ENCODE measurements around the gene DTNA.

GRCh38 chr18:34838669-34839068, 128.6 kb downstream of the DTNA start:
- TF ChIP-seq, protein P1, sequence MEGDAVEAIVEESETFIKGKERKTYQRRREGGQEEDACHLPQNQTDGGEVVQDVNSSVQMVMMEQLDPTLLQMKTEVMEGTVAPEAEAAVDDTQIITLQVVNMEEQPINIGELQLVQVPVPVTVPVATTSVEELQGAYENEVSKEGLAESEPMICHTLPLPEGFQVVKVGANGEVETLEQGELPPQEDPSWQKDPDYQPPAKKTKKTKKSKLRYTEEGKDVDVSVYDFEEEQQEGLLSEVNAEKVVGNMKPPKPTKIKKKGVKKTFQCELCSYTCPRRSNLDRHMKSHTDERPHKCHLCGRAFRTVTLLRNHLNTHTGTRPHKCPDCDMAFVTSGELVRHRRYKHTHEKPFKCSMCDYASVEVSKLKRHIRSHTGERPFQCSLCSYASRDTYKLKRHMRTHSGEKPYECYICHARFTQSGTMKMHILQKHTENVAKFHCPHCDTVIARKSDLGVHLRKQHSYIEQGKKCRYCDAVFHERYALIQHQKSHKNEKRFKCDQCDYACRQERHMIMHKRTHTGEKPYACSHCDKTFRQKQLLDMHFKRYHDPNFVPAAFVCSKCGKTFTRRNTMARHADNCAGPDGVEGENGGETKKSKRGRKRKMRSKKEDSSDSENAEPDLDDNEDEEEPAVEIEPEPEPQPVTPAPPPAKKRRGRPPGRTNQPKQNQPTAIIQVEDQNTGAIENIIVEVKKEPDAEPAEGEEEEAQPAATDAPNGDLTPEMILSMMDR (conservative IDR thresholded peaks at IDR 0.05; ENCODE audit: low read depth, low read length) = no peak
- TF ChIP-seq EZH2 (IDR thresholded peaks at IDR 0.05; ENCODE audit: low read length, unreplicated experiment) = no peak

Data from PC-3 (cell line).